ENCODE results near the gene AKAP10. TPM values are rescaled to one million over a fixed set of nuclear protein-coding genes. Genes with fewer than 3 reads are reported as not detected.
A peak's percentile ranks its signal among the peaks of the same experiment; 100 is the strongest.
"Not testable (repeated sequence)": the region's sequence is repeated elsewhere in the genome, so short reads cannot be mapped to it uniquely, and the experiment has no call there.

The AKAP10 gene
- total RNA-seq, 1 donor from 2014 or later: 56.8 TPM

DNA sequence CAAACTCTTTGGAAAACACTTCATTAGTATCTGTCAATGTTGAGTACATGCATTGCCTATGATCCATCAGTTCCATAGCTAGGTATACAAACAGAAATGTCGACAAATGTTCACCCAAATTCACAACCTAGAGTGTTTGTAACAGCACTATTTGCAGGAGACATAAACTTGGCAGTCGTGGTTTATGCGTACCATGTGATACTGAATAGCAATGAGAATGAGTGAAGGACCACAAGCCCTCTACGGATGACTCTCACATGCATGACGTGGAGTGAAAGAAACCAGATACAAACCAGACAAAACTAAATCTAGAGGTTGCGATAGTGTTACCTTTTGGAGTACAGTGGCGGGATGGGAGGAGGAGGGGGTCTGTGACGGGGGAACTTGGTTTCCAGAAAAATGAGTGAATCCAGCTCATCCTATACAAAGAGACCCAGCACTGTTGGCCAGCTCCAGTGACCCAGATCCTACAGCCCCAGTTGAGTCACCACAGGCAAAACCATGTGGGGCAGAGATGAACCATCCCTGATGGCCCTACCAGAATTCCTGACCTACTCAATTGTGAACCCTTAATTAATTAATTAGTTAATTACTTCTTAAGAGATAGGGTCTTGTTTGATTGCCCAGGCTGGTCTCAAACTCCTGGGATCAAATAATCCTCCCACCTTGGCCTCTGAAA lies 94.0 kb downstream of the AKAP10 start:
- no peak for DNase-seq (ENCODE audit: low spot score)
- intact Hi-C loops (cut with DNase I): no loop called here
- ATAC-seq: no peak

DNA sequence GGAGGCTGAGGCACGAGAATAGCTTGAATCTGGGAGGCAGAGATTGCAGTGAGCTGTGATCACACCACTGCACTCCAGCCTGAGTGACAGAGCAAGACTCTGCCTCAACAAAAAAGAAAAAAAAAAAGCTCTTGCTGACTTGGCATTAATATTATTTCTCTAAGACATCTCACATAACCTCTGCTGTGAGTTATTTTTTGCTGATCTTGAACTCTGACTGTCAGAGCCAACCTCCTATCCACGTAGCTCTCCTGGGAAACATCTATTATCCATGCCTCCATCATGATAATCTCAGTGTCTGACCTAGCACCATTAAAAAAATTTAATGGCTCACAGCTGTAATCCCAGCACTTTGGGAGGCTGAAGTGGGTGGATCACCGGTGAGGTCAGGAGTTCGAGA lies 97.2 kb downstream of the AKAP10 start:
- intact Hi-C loops (cut with DNase I): no loop called here

DNA sequence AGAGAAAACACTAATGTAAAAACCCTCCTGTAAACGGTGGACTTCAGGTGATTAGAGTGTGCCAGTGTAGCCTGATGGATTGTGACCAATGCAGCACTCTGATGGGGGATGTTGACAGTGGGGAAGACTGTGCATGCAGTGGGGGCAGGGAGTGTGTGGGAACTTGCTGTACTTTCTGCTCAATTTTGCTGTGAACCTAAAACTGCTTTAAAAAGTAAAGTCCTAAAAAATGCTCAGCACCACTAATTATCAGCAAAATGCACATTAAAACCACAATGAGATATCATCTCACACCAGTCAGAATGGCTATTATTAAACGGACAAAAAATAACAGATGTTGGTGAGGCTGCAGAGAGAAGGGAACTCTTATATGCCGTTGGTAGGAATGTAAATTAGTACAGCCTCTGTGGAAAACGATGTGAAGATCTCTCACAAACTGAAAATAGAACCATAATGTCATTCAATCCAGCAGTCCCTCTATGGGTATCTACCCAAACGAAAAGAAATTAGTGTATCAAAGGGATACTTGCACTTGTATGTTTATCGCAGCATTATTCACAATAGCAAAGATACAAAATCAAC lies 100.2 kb downstream of the AKAP10 start:
- intact Hi-C loops (cut with DNase I): no loop called here
- ATAC-seq: no peak
- DNase-seq (ENCODE audit: low spot score): no peak

More for the DNA sequence above, 97.2 kb downstream of the AKAP10 start:
- DNase-seq (ENCODE audit: low spot score) (no peak), ATAC-seq (peak; percentile 69)

DNA sequence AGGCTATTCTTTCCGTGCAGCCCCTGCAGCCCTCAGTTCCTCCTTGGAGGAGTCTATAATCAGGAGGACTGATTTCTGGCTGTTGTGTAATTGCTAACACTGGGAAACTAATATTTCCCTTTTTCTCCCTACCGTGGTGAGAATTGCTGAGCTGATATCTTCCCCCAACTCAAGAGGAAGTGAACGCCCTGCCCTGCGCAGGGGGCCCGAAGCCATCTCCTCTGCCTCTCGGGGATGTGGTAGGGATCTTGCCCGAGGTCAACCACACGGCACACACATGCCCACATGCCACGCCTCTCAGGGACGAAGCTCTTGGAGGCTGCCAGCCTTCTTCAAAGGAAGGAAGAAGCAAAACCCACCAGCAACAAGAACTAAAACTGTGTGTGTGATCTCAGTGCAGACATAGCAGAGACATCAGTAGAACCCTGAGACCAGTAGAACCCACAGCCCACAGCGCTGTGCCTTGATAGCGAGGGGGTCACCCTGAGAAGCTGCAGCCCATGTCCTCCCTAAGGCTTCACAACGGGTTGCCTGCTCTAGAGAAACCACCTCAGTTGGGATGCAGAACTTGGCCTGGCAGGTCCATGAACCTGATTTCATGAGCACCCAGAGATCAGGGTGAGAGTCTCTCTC lies 101.0 kb downstream of the AKAP10 start:
- ATAC-seq: peak; percentile 88
- DNase-seq (ENCODE audit: low spot score): peak; percentile 65
- intact Hi-C loops (cut with DNase I): no loop called here

DNA sequence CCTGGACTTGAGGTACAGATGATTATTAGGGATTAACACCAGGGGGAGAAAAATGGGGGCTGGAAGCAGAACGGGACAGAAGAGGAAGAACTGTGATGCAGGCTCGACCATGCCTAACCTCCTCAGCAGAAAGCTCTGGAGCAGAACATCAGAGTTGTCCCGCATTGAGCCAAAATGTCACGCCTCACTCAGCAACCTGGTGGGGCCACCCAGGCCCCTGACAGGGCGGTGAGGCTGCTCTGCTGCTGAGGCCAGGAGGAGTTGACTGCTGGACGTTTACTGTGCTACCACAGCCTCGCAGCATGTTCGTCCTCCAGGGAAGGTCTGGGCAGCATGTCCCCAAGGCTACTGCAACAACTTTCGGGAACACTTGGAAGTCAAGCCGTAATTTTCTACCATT lies 103.4 kb downstream of the AKAP10 start:
- no peak for ATAC-seq
- DNase-seq (ENCODE audit: low spot score): no peak
- intact Hi-C loops (cut with DNase I): no loop called here

DNA sequence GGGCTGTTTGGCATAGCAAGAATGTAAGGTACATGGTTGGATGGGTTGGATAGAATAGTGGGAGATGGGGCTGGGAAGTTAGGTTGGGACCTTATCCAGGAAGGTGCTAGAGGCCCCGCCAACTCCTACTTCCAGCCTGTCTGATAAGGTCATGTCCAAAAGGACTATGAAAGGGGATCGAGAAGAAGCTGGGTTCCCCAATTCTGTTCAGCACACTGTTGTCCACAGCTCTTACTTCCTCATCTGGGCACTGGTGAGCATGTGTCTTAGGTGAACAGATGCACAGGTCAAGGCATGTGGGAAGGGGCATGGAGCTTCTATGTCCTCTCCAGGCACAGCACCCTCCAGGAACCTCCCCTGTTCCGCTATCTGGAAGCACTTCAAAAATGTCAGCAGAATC lies 104.3 kb downstream of the AKAP10 start:
- intact Hi-C loops (cut with DNase I): no loop called here
- no peak for DNase-seq (ENCODE audit: low spot score)
- ATAC-seq: no peak

DNA sequence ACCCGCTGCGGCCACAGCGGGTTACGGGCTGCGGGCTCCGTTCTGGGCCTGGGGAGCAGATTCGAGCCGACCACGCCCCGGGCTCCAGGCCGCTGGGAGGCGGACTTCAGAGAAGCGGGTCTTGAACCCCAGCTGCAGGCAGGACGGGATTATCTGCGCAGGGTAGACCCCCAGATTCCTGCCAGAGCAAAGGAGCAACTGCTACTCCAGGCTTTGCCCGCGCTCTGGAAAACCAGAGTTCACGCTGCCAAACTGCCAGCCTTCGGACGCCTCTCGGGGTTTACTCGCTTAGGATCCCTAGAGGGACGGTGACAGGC lies 109.6 kb downstream of the AKAP10 start:
- intact Hi-C loops (cut with DNase I): no loop called here
- no peak for DNase-seq (ENCODE audit: low spot score)
- peak; percentile 25 for ATAC-seq

DNA sequence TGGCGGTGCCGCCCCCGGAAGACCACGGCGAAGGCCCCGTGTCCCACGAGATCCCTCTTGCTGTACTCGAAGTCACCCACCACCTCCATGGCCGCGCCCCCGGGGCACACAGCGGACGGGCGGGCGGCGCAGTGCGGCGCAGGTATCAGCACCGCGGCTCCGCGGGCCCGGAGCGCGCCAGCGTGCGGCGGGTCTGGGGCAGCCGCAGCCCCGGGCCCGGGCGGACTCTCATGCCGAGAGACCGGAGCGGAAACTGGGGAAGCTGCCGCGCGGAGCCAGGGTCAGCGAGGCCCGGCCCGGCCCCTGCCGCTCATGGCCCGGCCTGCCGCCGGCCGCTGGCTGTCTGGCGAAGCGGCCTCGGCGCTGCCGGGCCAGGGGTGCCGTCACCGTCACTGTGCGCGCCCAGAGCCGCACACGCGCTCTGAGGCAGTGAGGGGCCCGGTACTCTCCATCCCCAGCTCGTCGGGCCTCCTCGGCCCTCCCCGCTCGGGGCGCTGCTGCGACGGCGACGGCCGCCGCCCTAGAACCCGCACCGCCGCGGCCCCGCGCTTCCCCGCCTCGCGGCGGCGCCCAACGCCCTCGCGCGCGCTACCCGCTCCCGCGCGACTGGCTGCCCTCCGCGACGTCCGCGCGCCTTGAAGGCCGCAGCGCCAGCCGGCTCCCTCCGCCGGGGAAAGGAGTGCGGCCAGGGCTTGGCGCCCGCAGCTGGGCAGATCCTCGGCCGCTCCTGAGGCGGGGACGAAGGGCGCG lies 110.1 kb downstream of the AKAP10 start, which contains the start of gene ULK2:
TSS of gene ULK2 (minus strand) at position 608 of the 750 bp plus-strand sequence. CDS start at position 89, 519 bp downstream.
- peak; percentile 75 for DNase-seq (ENCODE audit: low spot score)
- ATAC-seq: peak; percentile 68
- intact Hi-C loops (cut with DNase I): no loop called here

DNA sequence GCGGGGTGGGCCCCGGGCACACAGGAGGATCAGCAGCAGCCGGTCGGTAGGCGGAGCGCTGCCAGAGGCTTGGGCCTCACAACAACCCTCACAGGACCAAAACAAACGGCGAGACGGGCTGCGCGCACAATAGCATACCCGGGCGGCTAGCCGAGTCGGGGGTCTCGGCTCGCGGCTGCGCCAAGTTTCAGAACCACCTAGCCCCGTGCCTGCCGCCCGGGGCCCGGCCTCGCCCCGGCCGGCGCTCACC lies 110.6 kb downstream of the AKAP10 start:
- intact Hi-C loops (cut with DNase I): no loop called here
- DNase-seq (ENCODE audit: low spot score): peak; percentile 81

DNA sequence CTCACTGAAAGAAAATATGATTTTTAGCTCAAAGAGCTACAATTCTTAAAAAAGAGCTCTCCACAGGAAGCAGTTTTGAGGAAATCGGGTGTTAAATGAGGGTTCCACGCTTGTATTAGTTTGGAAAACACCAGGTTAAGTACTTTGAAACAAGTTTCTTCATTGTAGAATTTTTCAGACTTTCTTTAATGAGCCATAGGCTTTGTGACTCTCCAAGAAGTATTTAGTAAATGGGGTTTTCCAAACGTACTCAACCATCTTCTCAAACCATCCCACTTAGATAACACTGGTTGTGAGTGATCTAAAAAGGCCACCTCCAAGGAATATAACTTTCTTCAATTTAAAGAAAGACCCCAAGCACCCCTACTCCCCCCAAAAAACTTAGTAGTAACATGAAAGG lies 112.6 kb downstream of the AKAP10 start:
- DNase-seq (ENCODE audit: low spot score): no peak
- intact Hi-C loops (cut with DNase I): no loop called here
- ATAC-seq: no peak

More for the DNA sequence above, 110.6 kb downstream of the AKAP10 start:
- ATAC-seq: peak; percentile 84

DNA sequence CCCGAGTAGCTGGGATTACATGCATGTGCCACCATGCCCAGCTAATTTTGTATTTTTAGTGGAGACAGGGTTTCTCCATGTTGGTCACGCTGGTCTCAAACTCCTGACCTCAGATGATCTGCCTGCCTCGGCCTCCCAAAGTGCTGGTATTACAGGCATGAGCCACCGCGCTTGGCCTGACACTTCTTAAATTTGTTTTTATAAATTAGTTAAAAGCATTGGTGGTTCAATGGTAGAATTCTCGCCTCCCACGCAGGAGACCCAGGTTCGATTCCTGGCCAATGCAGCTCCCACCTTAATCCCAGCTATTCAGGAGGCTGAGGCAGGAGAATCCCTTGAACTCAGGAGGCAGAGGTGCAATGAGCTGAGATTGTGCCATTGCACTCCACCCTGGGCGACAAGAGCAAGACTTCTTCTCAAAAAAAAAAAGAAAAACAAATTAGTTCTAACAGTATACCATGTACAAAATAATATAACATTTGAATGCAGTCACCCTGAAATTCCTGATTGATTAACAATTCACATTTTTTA lies 116.9 kb downstream of the AKAP10 start:
- ATAC-seq; DNase-seq (ENCODE audit: low spot score); intact Hi-C loops (cut with DNase I): not testable (repeated sequence)

DNA sequence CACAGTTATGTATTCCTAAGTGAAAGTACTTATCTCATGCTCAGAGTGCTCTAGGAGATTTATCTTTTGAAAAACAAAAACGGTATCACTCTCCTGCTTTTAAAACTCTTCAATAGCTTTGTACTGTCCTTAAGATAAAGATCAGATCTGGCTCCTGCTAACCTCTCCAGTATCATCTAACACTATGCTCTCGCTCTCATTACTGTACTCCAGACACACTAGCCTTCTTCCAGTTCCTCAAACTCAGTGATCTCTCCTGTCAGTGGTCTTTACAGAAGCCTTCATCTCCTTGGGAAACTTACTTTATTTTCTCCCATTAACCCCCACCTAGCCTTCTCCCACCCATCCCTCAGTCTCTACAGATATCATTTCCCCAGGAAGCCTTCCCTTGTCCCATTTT lies 120.0 kb downstream of the AKAP10 start:
- intact Hi-C loops (cut with DNase I): no loop called here
- ATAC-seq: no peak
- DNase-seq (ENCODE audit: low spot score): no peak

Other genes with a start within 250 kb of the AKAP10 start
- gene ALDH3A1, start 229.5 kb downstream of the AKAP10 start, total RNA-seq: 0.76 TPM
- gene ULK2, start 109.9 kb downstream of the AKAP10 start, total RNA-seq: 46.0 TPM
- 53.6 TPM for gene SPECC1, start 31.5 kb upstream of the AKAP10 start, total RNA-seq

Data from sciatic nerve (tissue), 2 donors.